HEK293T (cell line): ENCODE measurements around the gene FAM222A.

Source experiments
- CTCF ChIA-PET: fragments of 350-600 bp; formaldehyde crosslinking; extraction: SDS; loops from one replicate; lab custom pipeline; 2021; ENCODE audit warnings: antibody characterized with exemption, inconsistent platforms; lab: Yijun Ruan, JAX
- POLR2A ChIA-PET: fragments of 350-600 bp; formaldehyde crosslinking; extraction: SDS; loops from one replicate; lab custom pipeline; 2020; ENCODE audit warnings: antibody characterized with exemption, inconsistent platforms; lab: Yijun Ruan, JAX
- DNase-seq: peaks from one replicate; pipeline ENCODE4 v3.0.0; 2012; ENCODE audit warnings: mixed read lengths; ENCODE audit errors: extremely low spot score
- ARNT ChIP-seq: fragments of 450-650 bp; IDR thresholded peaks from 2 replicates; pipeline ENCODE4 v1.6.1; 2017; ENCODE audit warnings: mild to moderate bottlenecking
- BHLHE40 ChIP-seq: fragments of 450-650 bp; IDR thresholded peaks from 2 replicates; pipeline ENCODE4 v1.6.1; 2016; ENCODE audit warnings: mild to moderate bottlenecking, moderate library complexity, borderline replicate concordance
- CTBP1 ChIP-seq: fragments of 450-650 bp; IDR thresholded peaks from 2 replicates; pipeline ENCODE4 v1.6.1; 2016; ENCODE audit warnings: borderline replicate concordance
- ELF4 ChIP-seq: fragments of 450-650 bp; IDR thresholded peaks from 2 replicates; pipeline ENCODE4 v1.6.1; 2017; ENCODE audit warnings: antibody characterized with exemption
- FOXA1 ChIP-seq: fragments of 450-650 bp; IDR thresholded peaks from 2 replicates; pipeline ENCODE4 v1.6.1; 2016; ENCODE audit warnings: mild to moderate bottlenecking
- FOXK2 ChIP-seq: fragments of 450-650 bp; IDR thresholded peaks from 2 replicates; pipeline ENCODE4 v1.6.1; 2016; ENCODE audit warnings: mild to moderate bottlenecking
- FOXM1 ChIP-seq: fragments of 450-650 bp; IDR thresholded peaks from 2 replicates; pipeline ENCODE4 v1.6.1; 2017; ENCODE audit warnings: mild to moderate bottlenecking, borderline replicate concordance
- HDGF ChIP-seq: fragments of 450-650 bp; IDR thresholded peaks from 2 replicates; pipeline ENCODE4 v1.6.1; 2017; ENCODE audit warnings: antibody characterized with exemption, borderline replicate concordance
- L3MBTL2 ChIP-seq: fragments of 450-650 bp; conservative IDR thresholded peaks from 2 replicates; pipeline ENCODE4 v1.6.1; 2016; ENCODE audit warnings: mild to moderate bottlenecking
- LEF1 ChIP-seq: fragments of 450-650 bp; IDR thresholded peaks from 2 replicates; pipeline ENCODE4 v1.6.1; 2017; ENCODE audit warnings: mild to moderate bottlenecking, borderline replicate concordance
- NFRKB ChIP-seq: fragments of 450-650 bp; IDR thresholded peaks from 2 replicates; pipeline ENCODE4 v1.6.1; 2016; ENCODE audit warnings: mild to moderate bottlenecking, moderate library complexity
- PKNOX1 ChIP-seq: fragments of 450-650 bp; IDR thresholded peaks from 2 replicates; pipeline ENCODE4 v1.6.1; 2016
- SP1 ChIP-seq: fragments of 450-650 bp; IDR thresholded peaks from 2 replicates; pipeline ENCODE4 v1.6.1; 2017
- SUZ12 ChIP-seq: fragments of 450-650 bp; IDR thresholded peaks from 2 replicates; pipeline ENCODE4 v1.6.1; 2016; ENCODE audit warnings: mild to moderate bottlenecking
- TARDBP ChIP-seq: fragments of 450-650 bp; IDR thresholded peaks from 2 replicates; pipeline ENCODE4 v1.6.1; 2016
- ZNF384 ChIP-seq: fragments of 450-650 bp; IDR thresholded peaks from 2 replicates; pipeline ENCODE4 v1.6.1; 2016

Gene FAM222A

GRCh38 chr12:109717390-109718357 is 4.0 kb downstream of the FAM222A start:
- POLR2A ChIA-PET = no interaction called here
- no peak for TF ChIP-seq SP1
- TF ChIP-seq ZNF384 = no peak
- no peak for TF ChIP-seq LEF1
- TF ChIP-seq PKNOX1 = no peak
- no peak for TF ChIP-seq FOXM1
- TF ChIP-seq ELF4 = no peak
- no peak for TF ChIP-seq BHLHE40
- no peak for TF ChIP-seq L3MBTL2
- no peak for TF ChIP-seq NFRKB
- no peak for TF ChIP-seq FOXA1
- no peak for TF ChIP-seq FOXK2
- no peak for TF ChIP-seq ARNT
- TF ChIP-seq HDGF = no peak
- TF ChIP-seq TARDBP = no peak
- no peak for TF ChIP-seq CTBP1
- TF ChIP-seq SUZ12 = no peak
- CTCF ChIA-PET = interaction anchor here (1.2 kb wide), 1 partner anchor 109 kb away, joined by 11 read pairs; no protein-coding TSS in a partner anchor
- DNase-seq = no peak

- CTCF ChIA-PET = no interaction called here
- POLR2A ChIA-PET = interaction anchor here (1.4 kb wide), 1 partner anchor 145 kb away, joined by 6 read pairs; the partner anchor contains the start of genes MMAB and MVK
- TF ChIP-seq SUZ12 = no peak
- DNase-seq = peak; percentile 22
These were observed 4.8 kb downstream of the FAM222A start for GRCh38 chr12:109718390-109718789.

DNA sequence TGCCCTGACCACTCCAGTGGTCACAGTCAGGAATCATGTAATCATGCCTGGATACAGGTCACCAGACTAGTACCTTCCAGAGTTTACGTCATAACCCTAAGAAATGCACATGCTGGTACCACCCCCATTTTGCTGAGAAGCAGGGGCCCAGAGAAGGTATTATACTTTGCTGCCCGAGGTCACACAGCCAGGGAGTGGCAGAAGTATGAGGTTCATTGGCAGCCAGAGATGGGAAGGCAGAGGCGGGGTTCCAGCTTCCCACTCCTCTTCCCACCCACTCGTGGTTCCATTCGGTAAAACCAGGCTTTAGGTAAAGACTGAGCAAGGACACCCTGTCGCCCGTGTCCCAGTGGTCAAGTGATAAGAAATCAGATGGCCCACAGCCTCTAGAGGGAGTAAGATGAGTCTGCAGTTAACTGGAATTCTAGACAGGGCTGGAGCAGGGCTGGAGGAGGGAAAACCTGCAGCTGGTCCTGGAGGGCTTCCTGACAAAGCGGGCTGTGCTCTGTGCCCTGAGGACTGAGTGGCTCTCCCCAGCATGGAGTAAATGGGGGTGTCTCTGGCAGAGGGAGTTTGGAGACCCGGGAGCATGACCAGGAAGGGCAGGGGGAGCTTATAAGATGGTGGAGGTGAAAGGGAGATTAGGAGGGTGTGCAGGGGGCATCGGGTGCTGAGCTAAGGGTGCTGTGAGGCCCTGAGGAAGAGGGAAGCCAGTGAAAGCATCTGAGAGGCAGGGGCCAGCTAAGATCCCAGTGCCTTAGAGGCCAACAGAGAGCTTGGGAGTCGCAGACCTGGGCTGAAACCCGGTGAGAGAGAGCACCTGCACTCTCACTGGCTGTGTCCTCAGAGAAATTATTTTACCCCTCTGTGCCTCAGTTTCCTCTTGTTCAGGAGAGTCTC is 5.7 kb downstream of the FAM222A start:
- TF ChIP-seq TARDBP (no peak), CTBP1 (no peak), LEF1 (no peak), L3MBTL2 (no peak), SP1 (no peak), HDGF (no peak), FOXM1 (no peak), FOXK2 (no peak), NFRKB (no peak), ELF4 (no peak), BHLHE40 (no peak), PKNOX1 (no peak), ZNF384 (no peak), FOXA1 (no peak), ARNT (no peak), SUZ12 (no peak)
- peak; percentile 27 for DNase-seq
- CTCF ChIA-PET = interaction anchor here (0.8 to 2.2 kb wide), 2 partner anchors 15 to 21 kb away, joined by 4 to 5 read pairs; no protein-coding TSS in a partner anchor
- POLR2A ChIA-PET = interaction anchor here (1.4 kb wide), 1 partner anchor 146 kb away, joined by 6 read pairs; the partner anchor contains the start of genes MMAB and MVK

DNA sequence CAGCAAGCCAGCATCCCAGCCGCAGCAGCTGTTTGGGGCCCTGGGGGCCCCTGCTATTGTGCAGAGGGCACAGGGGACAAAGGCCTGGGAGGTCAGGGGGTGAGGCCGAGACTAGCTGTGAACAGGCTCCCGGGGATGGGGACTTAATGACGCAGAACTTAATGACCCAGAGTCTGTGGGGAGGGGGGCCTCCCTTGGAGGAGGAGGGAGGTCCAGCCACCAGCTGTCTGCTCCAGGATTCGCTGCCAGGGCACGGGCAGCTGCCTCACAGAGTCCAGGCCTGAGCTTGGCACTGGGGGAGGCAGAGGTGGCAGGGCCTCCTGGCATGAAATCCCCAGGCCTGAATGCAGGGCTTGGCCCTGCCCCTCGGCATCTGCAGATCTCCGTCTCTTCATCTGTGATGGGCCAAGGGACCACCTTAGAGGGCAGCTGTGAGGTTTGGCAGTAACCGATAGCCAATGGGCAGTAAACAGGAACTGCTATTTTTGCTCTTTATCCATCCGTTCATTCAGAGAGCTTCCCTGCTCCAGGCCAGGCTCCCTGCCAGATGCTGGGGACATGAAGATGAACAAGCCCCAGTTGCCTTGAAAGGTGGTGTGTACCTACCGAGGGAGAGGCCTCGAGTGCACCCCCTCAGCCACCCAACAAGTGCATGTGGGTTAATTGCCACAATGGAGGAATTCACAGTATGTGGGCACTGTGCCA is 6.7 kb downstream of the FAM222A start:
- TF ChIP-seq SP1 (no peak), TARDBP (no peak), PKNOX1 (no peak), FOXK2 (no peak), FOXA1 (no peak), LEF1 (no peak), ELF4 (no peak), ARNT (no peak)
- DNase-seq = no peak
- POLR2A ChIA-PET = no interaction called here
- CTCF ChIA-PET = interaction anchor here (2.2 kb wide), 1 partner anchor 20 kb away, joined by 5 read pairs; no protein-coding TSS in a partner anchor

- ChIA-PET CTCF (interaction anchor here (2.2 kb wide), 1 partner anchor 19 kb away, joined by 5 read pairs; no protein-coding TSS in a partner anchor), POLR2A (no interaction called here)
- no peak for DNase-seq
- no peak for TF ChIP-seq ZNF384
- TF ChIP-seq SUZ12 = no peak
- TF ChIP-seq TARDBP = no peak
- TF ChIP-seq BHLHE40 = no peak
- TF ChIP-seq FOXA1 = no peak
- no peak for TF ChIP-seq ARNT
- no peak for TF ChIP-seq FOXM1
- TF ChIP-seq PKNOX1 = no peak
- TF ChIP-seq LEF1 = no peak
- no peak for TF ChIP-seq HDGF
- no peak for TF ChIP-seq ELF4
- TF ChIP-seq SP1 = no peak
- TF ChIP-seq CTBP1 = no peak
- no peak for TF ChIP-seq FOXK2
- no peak for TF ChIP-seq NFRKB
- no peak for TF ChIP-seq L3MBTL2
These were observed 7.2 kb downstream of the FAM222A start for GRCh38 chr12:109720857-109721189.
